ENCODE measurements around the gene RBBP8NL. TPM values are rescaled to one million over a fixed set of nuclear protein-coding genes. Genes with fewer than 3 reads are reported as not detected.

Gene RBBP8NL, protein sequence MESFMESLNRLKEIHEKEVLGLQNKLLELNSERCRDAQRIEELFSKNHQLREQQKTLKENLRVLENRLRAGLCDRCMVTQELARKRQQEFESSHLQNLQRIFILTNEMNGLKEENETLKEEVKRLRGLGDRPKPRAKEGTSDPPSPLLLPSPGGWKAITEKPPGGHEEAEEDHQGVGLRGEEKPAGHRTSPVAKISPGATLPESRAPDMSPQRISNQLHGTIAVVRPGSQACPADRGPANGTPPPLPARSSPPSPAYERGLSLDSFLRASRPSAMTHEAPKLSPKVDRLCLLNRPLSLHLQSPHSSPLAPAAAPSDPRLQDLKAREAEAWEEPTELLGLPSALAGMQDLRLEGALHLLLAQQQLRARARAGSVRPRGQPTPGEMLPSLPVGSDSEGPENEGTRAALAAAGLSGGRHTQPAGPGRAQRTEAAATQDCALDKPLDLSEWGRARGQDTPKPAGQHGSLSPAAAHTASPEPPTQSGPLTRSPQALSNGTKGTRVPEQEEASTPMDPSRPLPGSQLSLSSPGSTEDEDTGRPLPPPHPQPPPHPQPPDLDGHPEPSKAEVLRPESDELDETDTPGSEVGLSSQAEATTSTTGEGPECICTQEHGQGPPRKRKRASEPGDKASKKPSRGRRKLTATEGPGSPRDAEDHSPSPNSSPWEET
- 14.4 and 17.5 TPM in 2 replicates for total RNA-seq
- long read RNA-seq = 0 reads

DNA sequence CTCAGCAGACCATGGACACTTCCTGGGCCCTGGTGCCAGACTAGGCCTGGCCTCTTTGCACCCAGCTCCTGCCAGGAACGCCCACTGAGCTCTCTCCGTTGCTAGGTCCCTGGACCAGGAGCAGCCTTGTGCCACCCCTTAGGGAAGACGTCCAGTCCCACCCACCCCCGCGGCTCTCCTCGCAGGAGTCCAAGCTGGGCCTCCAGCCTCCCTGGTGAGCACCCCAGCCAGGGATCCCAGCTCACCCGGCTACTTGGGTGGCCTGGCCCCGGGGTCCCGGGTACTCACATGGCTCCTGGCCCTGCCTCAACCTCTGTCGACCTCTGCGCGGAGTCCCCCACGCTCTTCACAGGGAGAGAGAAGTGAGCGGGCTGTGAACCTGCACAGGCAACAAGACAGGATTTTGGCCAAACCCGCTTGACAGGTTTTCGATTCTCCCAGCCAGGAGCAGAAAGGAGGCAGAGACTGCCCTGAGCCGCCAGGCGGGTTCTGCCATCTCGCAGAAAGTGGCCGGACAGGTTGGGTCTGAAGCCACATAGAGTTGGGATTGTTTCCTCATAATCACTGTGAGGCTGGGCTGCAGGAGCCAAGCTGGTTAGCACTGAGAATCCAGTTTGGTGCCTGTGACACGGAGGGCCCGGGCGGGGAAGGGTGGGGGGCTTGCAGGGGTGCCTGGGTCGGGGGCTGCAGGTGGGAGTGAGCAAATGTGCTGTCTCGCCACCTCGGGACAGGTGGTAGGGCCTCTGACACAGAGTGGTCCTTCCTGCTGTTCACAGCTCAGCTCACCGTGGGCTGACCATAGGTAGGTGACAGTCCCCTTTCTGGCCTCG, at the start of gene RBBP8NL:
TSS of gene RBBP8NL (minus strand) at position 368 of the 830 bp plus-strand sequence. CDS start 7,892 bp downstream, outside the sequence.
- Mint-ChIP-seq H3K36me3 (ENCODE audit: insufficient read depth) (no peaks in the 10 kb centered on the region), H3K4me1 (ENCODE audit: low read depth) (peaks cover 43% of the 10 kb centered on the region), H3K27me3 (peaks cover 2% of the 10 kb centered on the region), H3K27ac (peak within 1 kb of the TSS; percentile 88), H3K4me3 (ENCODE audit: low read depth) (peak within 1 kb of the TSS; percentile 72), H3K9me3 (ENCODE audit: low read depth) (no peaks in the 10 kb centered on the region)
- peak; percentile 95 for DNase-seq (ENCODE audit: low spot score, unreplicated experiment)
- TF ChIP-seq CTCF (IDR thresholded peaks at IDR 0.05; ENCODE audit: unreplicated experiment) = peak; percentile 54

DNA sequence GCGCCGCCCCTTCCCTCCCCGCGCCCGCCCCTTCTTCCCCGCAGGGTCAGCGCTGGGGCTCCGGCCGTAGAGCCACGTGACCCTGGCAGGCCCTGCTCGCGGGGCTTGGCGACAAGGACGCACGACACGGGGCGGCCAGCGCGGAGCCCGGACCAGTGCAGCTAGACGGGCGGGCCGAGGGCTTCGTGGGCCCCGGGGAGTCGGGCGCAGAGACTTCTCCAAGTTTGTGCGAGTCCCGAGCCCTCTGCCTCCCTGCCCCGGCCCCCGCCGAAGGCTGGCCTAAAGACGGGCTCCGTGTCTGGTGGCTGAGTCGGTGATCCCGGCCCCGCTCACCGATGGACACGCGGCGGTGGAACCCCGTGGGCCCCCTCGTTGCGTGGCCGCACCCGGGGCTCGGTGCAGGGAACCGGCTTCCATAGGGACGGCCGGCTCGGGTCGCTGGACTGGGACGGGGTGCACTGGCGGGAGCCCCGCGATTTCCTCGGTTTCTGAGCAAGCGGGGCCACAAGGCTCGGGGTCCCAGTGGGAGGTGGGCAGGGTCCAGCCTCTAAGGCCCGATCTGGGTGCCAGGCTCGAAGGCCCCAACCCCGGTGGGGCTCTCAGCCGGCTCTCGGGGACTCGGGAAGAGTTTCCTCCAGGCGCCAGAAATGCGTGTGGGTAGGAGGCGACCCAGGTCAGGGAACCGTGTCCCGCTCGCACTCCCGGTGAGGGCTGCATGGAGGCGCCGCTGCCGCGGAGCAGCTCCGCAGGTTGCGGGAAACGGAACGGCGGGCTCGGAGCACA, 48.9 kb upstream of the RBBP8NL start:
- peak; percentile 33 for DNase-seq (ENCODE audit: low spot score, unreplicated experiment)
- no peaks in the 10 kb centered on the region for H3K36me3 Mint-ChIP-seq (ENCODE audit: insufficient read depth)
- TF ChIP-seq CTCF (IDR thresholded peaks at IDR 0.05; ENCODE audit: unreplicated experiment) = no peak
- H3K27ac Mint-ChIP-seq = no peak overlapping the region
- H3K4me1 Mint-ChIP-seq (ENCODE audit: low read depth) = peaks cover 21% of the 10 kb centered on the region
- peaks cover 38% of the 10 kb centered on the region for H3K27me3 Mint-ChIP-seq
- peak overlapping the region; percentile 31 for H3K4me3 Mint-ChIP-seq (ENCODE audit: low read depth)
- H3K9me3 Mint-ChIP-seq (ENCODE audit: low read depth) = no peaks in the 10 kb centered on the region

DNA sequence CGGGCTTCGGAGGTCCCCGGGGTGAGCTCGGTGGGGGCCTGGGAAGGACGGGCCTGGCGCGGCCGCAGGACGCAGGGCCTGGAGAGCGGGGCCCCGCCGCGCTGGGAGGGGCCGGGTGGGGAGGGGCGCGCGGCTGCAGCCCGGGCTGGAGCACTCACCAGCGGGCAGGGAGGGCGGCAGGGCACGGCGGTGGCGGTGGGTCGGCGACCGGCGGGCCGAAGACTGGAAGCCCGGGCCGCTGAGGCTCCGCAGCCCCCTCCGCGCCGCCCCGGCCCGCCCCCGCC, 48.4 kb upstream of the RBBP8NL start, which contains the start of gene GATA5:
TSS of gene GATA5 (minus strand) at position 224 of the 284 bp plus-strand sequence. CDS start 474 bp downstream, outside the sequence.
- DNase-seq (ENCODE audit: low spot score, unreplicated experiment) = no peak
- Mint-ChIP-seq H3K27ac (no peak within 1 kb of the TSS), H3K9me3 (ENCODE audit: low read depth) (no peaks in the 10 kb centered on the region), H3K36me3 (ENCODE audit: insufficient read depth) (no peaks in the 10 kb centered on the region), H3K27me3 (peaks cover 38% of the 10 kb centered on the region), H3K4me3 (ENCODE audit: low read depth) (peak within 1 kb of the TSS; percentile 58), H3K4me1 (ENCODE audit: low read depth) (peaks cover 21% of the 10 kb centered on the region)
- TF ChIP-seq CTCF (IDR thresholded peaks at IDR 0.05; ENCODE audit: unreplicated experiment) = no peak

DNA sequence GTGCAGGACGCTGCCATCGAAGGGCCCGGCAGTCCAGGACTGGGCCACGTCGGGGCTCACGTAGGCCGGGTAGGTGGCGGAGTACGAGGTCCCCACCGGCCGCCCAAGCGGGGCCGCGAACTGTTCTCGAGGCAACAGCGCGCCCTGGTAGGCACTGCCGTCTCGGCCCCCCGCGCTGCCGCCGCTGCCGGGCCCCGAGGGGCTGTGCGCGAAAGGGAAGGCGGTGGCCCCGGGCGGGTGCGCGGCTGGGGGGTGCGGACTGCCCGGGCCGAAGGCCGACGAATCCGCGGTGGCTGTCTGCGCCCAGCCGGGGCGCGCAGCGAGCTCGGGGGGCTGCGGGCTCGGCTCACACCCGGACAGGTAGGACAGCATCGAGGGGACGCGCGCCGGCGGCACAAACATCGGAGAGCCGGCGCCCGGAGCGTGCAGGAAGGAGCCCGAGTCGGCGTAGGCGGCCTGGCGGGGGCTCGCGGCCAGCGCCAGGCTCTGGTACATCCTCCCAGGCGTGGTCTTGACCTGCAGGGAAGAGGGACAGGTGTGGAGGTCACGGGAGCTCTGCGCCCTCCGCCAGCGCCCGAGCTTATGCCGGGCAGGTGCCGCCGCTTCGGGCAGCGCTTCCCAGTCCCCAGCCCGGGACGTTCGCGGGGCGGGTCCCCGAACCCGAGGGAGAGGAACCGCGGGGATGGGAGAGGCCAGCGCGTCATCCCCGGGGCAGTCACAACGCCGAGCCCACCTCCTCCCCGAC, 47.9 kb upstream of the RBBP8NL start:
- Mint-ChIP-seq H3K27me3 (peaks cover 40% of the 10 kb centered on the region), H3K27ac (no peak overlapping the region), H3K9me3 (ENCODE audit: low read depth) (no peaks in the 10 kb centered on the region), H3K4me3 (ENCODE audit: low read depth) (peak overlapping the region; percentile 58), H3K4me1 (ENCODE audit: low read depth) (peaks cover 21% of the 10 kb centered on the region), H3K36me3 (ENCODE audit: insufficient read depth) (no peaks in the 10 kb centered on the region)
- no peak for DNase-seq (ENCODE audit: low spot score, unreplicated experiment)
- no peak for TF ChIP-seq CTCF (IDR thresholded peaks at IDR 0.05; ENCODE audit: unreplicated experiment)

Data from progenitor cell of endocrine pancreas (in vitro differentiated cells).